K562 (cell line): ENCODE measurements around the gene SLC37A2. TPM values are rescaled to one million over a fixed set of nuclear protein-coding genes. Genes with fewer than 3 reads are reported as not detected.

Experiments
- ADNP ChIP-seq: fragments of 200-800 bp; sonication (Bioruptor generic); IDR thresholded peaks from 2 replicates; pipeline ENCODE4 v1.6.1; 2016; ENCODE audit warnings: missing genetic modification characterization, missing compliant biosample characterization
- DDX20 ChIP-seq: fragments of 450-650 bp; IDR thresholded peaks from 2 replicates; pipeline ENCODE4 v1.6.1; 2016; ENCODE audit warnings: missing genetic modification characterization, low read depth, mild to moderate bottlenecking, missing compliant biosample characterization, moderate library complexity
- E2F1 ChIP-seq: sonication (generic); formaldehyde crosslinking; IDR thresholded peaks from 2 replicates; pipeline ENCODE4 v1.8.1; 2023; ENCODE audit warnings: mild to moderate bottlenecking, missing genetic modification reagents, moderate library complexity
- E2F6 ChIP-seq, 2 experiments: IDR thresholded peaks; 2 replicates each; pipeline ENCODE4 v1.6.1; 2011; ENCODE audit warnings: borderline replicate concordance in 1 of 2, control low read depth in 1 of 2, low read depth in 1 of 2, low read length in 1 of 2, mild to moderate bottlenecking in 1 of 2, mixed read lengths in 1 of 2, moderate library complexity in 1 of 2; ENCODE audit not compliant: insufficient read depth in 1 of 2, insufficient read length in 1 of 2, poor library complexity in 1 of 2, severe bottlenecking in 1 of 2; ENCODE audit errors: extremely low read depth in 1 of 2
- ELK3 ChIP-seq: fragments of 450-650 bp; formaldehyde crosslinking; IDR thresholded peaks from 2 replicates; pipeline ENCODE4 v1.4.0; 2020; ENCODE audit warnings: mild to moderate bottlenecking
- FOS ChIP-seq: IDR thresholded peaks from 3 replicates; pipeline ENCODE4 v1.6.1; 2011; ENCODE audit not compliant: insufficient read length; ENCODE audit errors: extremely low read depth
- GABPA ChIP-seq: fragments of 200-800 bp; sonication (Bioruptor generic); conservative IDR thresholded peaks from 2 replicates; pipeline ENCODE4 v1.6.1; 2016; ENCODE audit warnings: low read depth, missing genetic modification characterization, missing compliant biosample characterization
- GTF2A2 ChIP-seq: IDR thresholded peaks from 2 replicates; pipeline ENCODE4 v1.6.1; 2016; ENCODE audit warnings: mild to moderate bottlenecking, missing genetic modification characterization, missing compliant biosample characterization
- HCFC1 ChIP-seq: IDR thresholded peaks from 2 replicates; pipeline ENCODE4 v1.6.1; 2012; ENCODE audit warnings: low read depth, low read length, improper control_type of control experiment
- HDAC8 ChIP-seq: fragments of 450-650 bp; IDR thresholded peaks from 2 replicates; pipeline ENCODE4 v1.6.1; 2016; ENCODE audit warnings: mild to moderate bottlenecking, missing genetic modification characterization, moderate library complexity, missing compliant biosample characterization
- HOXB6 ChIP-seq: fragments of 250-450 bp; sonication (Bioruptor Pico); IDR thresholded peaks from 2 replicates; pipeline ENCODE4 v1.5.1; 2022; ENCODE audit warnings: mild to moderate bottlenecking, borderline replicate concordance
- IRF2 ChIP-seq: sonication (generic); formaldehyde crosslinking; IDR thresholded peaks from 2 replicates; pipeline ENCODE4 v1.8.1; 2022; ENCODE audit warnings: mild to moderate bottlenecking, missing genetic modification reagents
- MTA2 ChIP-seq: fragments of 450-650 bp; IDR thresholded peaks from 2 replicates; pipeline ENCODE4 v1.6.1; 2016; ENCODE audit warnings: low read depth
- NR2C2 ChIP-seq, 2 experiments: fragments of 200-800 bp in 1 of 2; sonication (Bioruptor generic) in 1 of 2; sonication (generic) in 1 of 2; formaldehyde crosslinking in 1 of 2; IDR thresholded peaks; 2 replicates each; pipeline versions ENCODE4 v1.6.1 to v1.8.0; 2016 to 2022; ENCODE audit warnings: mild to moderate bottlenecking in 1 of 2, missing compliant biosample characterization in 1 of 2, missing genetic modification characterization in 1 of 2, missing genetic modification reagents in 1 of 2
- RNF219 ChIP-seq: fragments of 250-450 bp; sonication (Bioruptor Pico); IDR thresholded peaks from 2 replicates; pipeline ENCODE4 v1.5.0; 2022; ENCODE audit warnings: mild to moderate bottlenecking
- SAFB ChIP-seq: fragments of 200-400 bp; formaldehyde crosslinking; IDR thresholded peaks from 2 replicates; pipeline ENCODE4 v1.6.1; 2017; ENCODE audit warnings: low read depth, low read length, borderline replicate concordance
- SNIP1 ChIP-seq: fragments of 450-650 bp; IDR thresholded peaks from 2 replicates; pipeline ENCODE4 v1.7.1; 2017; ENCODE audit warnings: low read depth, mild to moderate bottlenecking
- SNRNP70 ChIP-seq: fragments of 200-400 bp; formaldehyde crosslinking; optimal IDR thresholded peaks from 2 replicates; pipeline ENCODE3; 2017; ENCODE audit warnings: low read depth, low read length
- STAT5B ChIP-seq: fragments of 250-450 bp; sonication (Bioruptor Pico); IDR thresholded peaks from 2 replicates; pipeline ENCODE4 v1.8.0; 2021; ENCODE audit warnings: mild to moderate bottlenecking, inconsistent platforms
- XRCC5 ChIP-seq: fragments of 200-400 bp; formaldehyde crosslinking; IDR thresholded peaks from 2 replicates; pipeline ENCODE4 v1.6.1; 2017; ENCODE audit warnings: low read depth, mild to moderate bottlenecking, low read length
- ZNF232 ChIP-seq: sonication (generic); formaldehyde crosslinking; IDR thresholded peaks from 2 replicates; pipeline ENCODE4 v1.8.0; 2022; ENCODE audit warnings: mild to moderate bottlenecking, missing genetic modification reagents
- ZNF445 ChIP-seq: fragments of 250-450 bp; sonication (Bioruptor Pico); IDR thresholded peaks from 2 replicates; pipeline ENCODE4 v1.4.0; 2020; ENCODE audit warnings: low read depth, mild to moderate bottlenecking, moderate library complexity
- ZNF583 ChIP-seq: fragments of 250-450 bp; sonication (Bioruptor Pico); IDR thresholded peaks from 2 replicates; pipeline ENCODE4 v1.4.0; 2020
- ZZZ3 ChIP-seq: fragments of 450-650 bp; IDR thresholded peaks from 2 replicates; pipeline ENCODE4 v1.6.1; 2016; ENCODE audit warnings: antibody characterized with exemption, mild to moderate bottlenecking, moderate library complexity
- polyA plus RNA-seq, 8 experiments: library from polyadenylated mRNA; depleted of rRNA in 4 of 8; stranded (reverse) in 5 of 8; unstranded in 3 of 8; fragments of >200 nt; fragmentation: Nextera tagmentation in 2 of 8; fragmentation: Illumina TruSeq in 1 of 8; extraction: Ambion mirVana in 2 of 8; extraction: Trizol in 1 of 8; gene quantifications; 2 replicates each; pipeline versions ENCODE4 v1.2.1 to v1.2.3, GENCODE V29; 2011 to 2014; ENCODE audit warnings: inconsistent platforms in 1 of 8, missing spikeins in 1 of 8
- total RNA-seq, 7 experiments: library from RNA; depleted of rRNA in 6 of 7; stranded (reverse); fragments of >200 nt in 6 of 7; fragmentation: Illumina TruSeq in 2 of 7; extraction: Trizol in 2 of 7; gene quantifications; 2 replicates each; pipeline versions ENCODE4 v1.2.1 to v1.2.3, GENCODE V29; 2011 to 2021; ENCODE audit warnings: low replicate concordance in 1 of 7

The SLC37A2 gene
- total and polyA plus RNA-seq, 9 of the 15 experiments (the other 6 are each of a cell fraction or from before 2014, with no cell fraction given): 0.01 to 1.2 (median 0.52) TPM

GRCh38 chr11:125070699-125071254, 7.7 kb downstream of the SLC37A2 start (continued):
- no peak for TF ChIP-seq E2F1 (CRISPR knock-in tag)
- peak; percentile 70 for TF ChIP-seq GABPA (tag)
- no peak for TF ChIP-seq IRF2 (CRISPR knock-in tag)
- 0 out of 2 replicates have a peak, but pooled peaks have one; percentile 37 for TF ChIP-seq ZNF583
- no peak for TF ChIP-seq SAFB
- no peak for TF ChIP-seq HDAC8
- TF ChIP-seq SNRNP70: no peak
- TF ChIP-seq XRCC5: no peak
- TF ChIP-seq ZNF232 (CRISPR knock-in tag): no peak
- TF ChIP-seq HCFC1: peak; percentile 20; the same call in 1 of the 2 replicates
- no peak for TF ChIP-seq DDX20 (tag)
- no peak for TF ChIP-seq ZNF445 (CRISPR knock-in tag)
- no peak for TF ChIP-seq NR2C2 (CRISPR knock-in tag; IDR thresholded peaks at IDR 0.05)
- peak; percentile 88 for TF ChIP-seq NR2C2 (tag; IDR thresholded peaks at IDR 0.05)
- no peak for TF ChIP-seq HOXB6 (CRISPR knock-in tag)
- no peak for TF ChIP-seq STAT5B (CRISPR knock-in tag)
- no peak for TF ChIP-seq SNIP1
- TF ChIP-seq FOS: no peak
- TF ChIP-seq GTF2A2: no peak
- TF ChIP-seq E2F6 (IDR thresholded peaks at IDR 0.05; ENCODE audit: borderline replicate concordance in 1 of 2, extremely low read depth in 1 of 2, insufficient read depth in 1 of 2, insufficient read length in 1 of 2, low read depth in 1 of 2, low read length in 1 of 2, poor library complexity in 1 of 2, severe bottlenecking in 1 of 2): peak; percentile 27 to 69
- TF ChIP-seq RNF219: no peak
- TF ChIP-seq ADNP: no peak
- TF ChIP-seq ELK3 (CRISPR knock-in tag): no peak
- no peak for TF ChIP-seq ZZZ3
- TF ChIP-seq MTA2: peak; percentile 17; the same call in 1 of the 2 replicates
